Measurements from ENCODE around the gene VCL. TPM values are rescaled to one million over a fixed set of nuclear protein-coding genes. Genes with fewer than 3 reads are reported as not detected.

VCL gene
- total and polyA plus RNA-seq, 2 of the 8 experiments (the other 6 are each of a cell fraction or from before 2014, with no cell fraction given): 119 to 377 TPM

GRCh38 chr10:74164716-74165529, 167.0 kb downstream of the VCL start:
- Histone ChIP-seq H3K23ac (ENCODE audit: insufficient read length) (no peak overlapping the region), H3K79me1 (ENCODE audit: low read depth, low read length) (no peaks in the 10 kb centered on the region; the same call in 1 of the 2 replicates), H3K4me3 (ENCODE audit: extremely low read depth in 1 of 4, insufficient read depth in 2 of 4, low read depth in 3 of 4, low read length in 4 of 4) (no peak overlapping the region), H3K27ac (ENCODE audit: low read depth, low read length) (no peak overlapping the region), H2BK12ac (ENCODE audit: low read depth, low read length) (no peak overlapping the region), H3K4me2 (ENCODE audit: insufficient read depth in 1 of 2, low read depth in 2 of 2, low read length in 2 of 2) (no peak overlapping the region), H4K5ac (ENCODE audit: insufficient read length, low read depth, low read length) (no peak overlapping the region), H2AFZ (ENCODE audit: low read length) (no peak overlapping the region), H3K18ac (ENCODE audit: extremely low read depth, low read length) (no peak overlapping the region), H3K23me2 (ENCODE audit: low read depth, low read length) (no peaks in the 10 kb centered on the region), H3K4ac (replicated peaks; ENCODE audit: insufficient read length, low read depth, low read length) (no peak overlapping the region), H2AK5ac (ENCODE audit: low read depth, low read length) (no peak overlapping the region), H4K8ac (ENCODE audit: extremely low read depth, insufficient read depth, low read length) (no peak overlapping the region), H3K36me3 (ENCODE audit: control insufficient read depth in 2 of 4, insufficient read depth in 4 of 4, low read length in 3 of 4) (no peaks in the 10 kb centered on the region), H3K9ac (replicated peaks in 1 of 4; ENCODE audit: extremely low read depth in 1 of 4, low read depth in 3 of 4, low read length in 3 of 4) (no peak overlapping the region), H3K9me3 (ENCODE audit: insufficient read depth in 2 of 2, low read depth in 1 of 2, low read length in 1 of 2) (no peaks in the 10 kb centered on the region), H3K14ac (ENCODE audit: insufficient read length) (no peak overlapping the region), H3K56ac (replicated peaks; ENCODE audit: insufficient read length, low read depth, low read length) (no peak overlapping the region), H3K4me1 (replicated peaks in 1 of 4; ENCODE audit: control insufficient read depth in 3 of 4, insufficient read depth in 4 of 4, low read length in 3 of 4) (no peaks in the 10 kb centered on the region; a peak in 1 of 7 replicates), H4K20me1 (replicated peaks in 1 of 2; ENCODE audit: control insufficient read depth in 1 of 2, insufficient read depth in 2 of 2, low read length in 2 of 2) (peaks cover 2 to 5% of the 10 kb centered on the region in 2 experiments), H2BK120ac (replicated peaks; ENCODE audit: low read depth, low read length) (no peak overlapping the region), H2BK15ac (ENCODE audit: low read length) (no peak overlapping the region), H2BK5ac (ENCODE audit: low read depth, low read length) (no peak overlapping the region), H3K27me3 (replicated peaks in 1 of 4; ENCODE audit: control insufficient read depth in 3 of 4, extremely low read depth in 1 of 4, insufficient read depth in 3 of 4, low read length in 3 of 4) (no peaks in the 10 kb centered on the region), H2BK20ac (ENCODE audit: low read length) (no peak overlapping the region), H3K79me2 (ENCODE audit: control insufficient read depth in 1 of 2, insufficient read depth in 2 of 2, low read length in 2 of 2) (peaks cover 0 to 33% of the 10 kb centered on the region in 2 experiments; a peak in 3 of 4 replicates), H4K91ac (replicated peaks; ENCODE audit: insufficient read length, low read length) (no peak overlapping the region)
- DNase-seq (ENCODE audit: low read depth in 1 of 2, low spot score in 2 of 2) (no peak), FAIRE-seq (no peak)
- CTCF ChIA-PET (ENCODE audit: partially characterized antibody): interaction anchor here (1.0 kb wide), 1 partner anchor 9 kb away, joined by 3 read pairs; no protein-coding TSS in a partner anchor
- WGBS, 2 experiments (ENCODE audit: extremely low coverage in 1 of 2, insufficient coverage in 1 of 2, insufficient read length in 1 of 2, insufficient replicate concordance in 2 of 2, low coverage in 1 of 2, low lambda C conversion rate in 2 of 2, missing lambda C conversion rate in 1 of 2): 69% methylated on average over 6 of the region's 6 CpGs; no CpG with 5 or more reads in 1 of the 2 experiments
- POLR2A ChIA-PET (ENCODE audit: partially characterized antibody): interaction anchor here (1.0 to 1.4 kb wide), 2 partner anchors 12 to 14 kb away, joined by 4 read pairs; partner anchors contain the start of gene ADK
- TF ChIP-seq TAF7 (optimal IDR thresholded peaks at IDR 0.05; ENCODE audit: borderline replicate concordance, low read depth, low read length): no peak
- no peak for TF ChIP-seq GABPA (IDR thresholded peaks at IDR 0.05; ENCODE audit: borderline replicate concordance, insufficient read depth, low read length)
- no peak for TF ChIP-seq NRF1 (IDR thresholded peaks at IDR 0.05; ENCODE audit: low read depth, low read length)
- TF ChIP-seq USF2 (IDR thresholded peaks at IDR 0.05; ENCODE audit: low read length): no peak
- TF ChIP-seq HDAC2 (IDR thresholded peaks at IDR 0.05; ENCODE audit: borderline replicate concordance in 1 of 2, low read depth in 2 of 2, low read length in 2 of 2): no peak
- no peak for TF ChIP-seq KDM4A (IDR thresholded peaks at IDR 0.05; ENCODE audit: low read depth, low read length, severe bottlenecking)
- TF ChIP-seq YY1 (IDR thresholded peaks at IDR 0.05; ENCODE audit: low read depth, low read length): no peak
- TF ChIP-seq RXRA (IDR thresholded peaks at IDR 0.05; ENCODE audit: insufficient read depth, low read depth, low read length): no peak
- no peak for TF ChIP-seq RAD21 (IDR thresholded peaks at IDR 0.05 in 1 of 2, conservative IDR thresholded peaks at IDR 0.05 in 1 of 2; ENCODE audit: low read depth in 2 of 2, low read length in 2 of 2)
- TF ChIP-seq CEBPB (IDR thresholded peaks at IDR 0.05; ENCODE audit: low read depth, low read length): no peak

Measured in H1 (cell line).